Smooth muscle cell (in vitro differentiated cells): Measurements from ENCODE around the gene SCAMP4. TPM values are rescaled to one million over a fixed set of nuclear protein-coding genes. Genes with fewer than 3 reads are reported as not detected.

Source experiments
- DNase-seq: peaks from one replicate; lab custom pipeline; 2025; ENCODE audit not compliant: unreplicated experiment; lab: John Stamatoyannopoulos, UW
- H2AFZ ChIP-seq: fragments of 200-600 bp; sonication (generic); 2 replicates; pipeline ENCODE4 v1.6.0; 2016; ENCODE audit warnings: antibody characterized with exemption, low read depth, mild to moderate bottlenecking
- H3F3A ChIP-seq: fragments of 200-600 bp; sonication (generic); 2 replicates; pipeline ENCODE4 v1.6.0; 2017; ENCODE audit warnings: antibody characterized with exemption, low read depth
- H3K27ac ChIP-seq: fragments of 200-600 bp; sonication (generic); 2 replicates; pipeline ENCODE4 v1.5.1; 2016; ENCODE audit warnings: low read depth, mild to moderate bottlenecking
- H3K27me3 ChIP-seq: fragments of 200-600 bp; sonication (generic); 2 replicates; pipeline ENCODE4 v1.6.1; 2016; ENCODE audit warnings: low read depth, mild to moderate bottlenecking
- H3K36me3 ChIP-seq: fragments of 200-600 bp; sonication (generic); 2 replicates; pipeline ENCODE4 v1.5.1; 2016; ENCODE audit warnings: low read depth
- H3K4me1 ChIP-seq: fragments of 200-600 bp; sonication (generic); 2 replicates; pipeline ENCODE4 v1.5.1; 2016; ENCODE audit warnings: low read depth
- H3K4me2 ChIP-seq: fragments of 200-600 bp; sonication (generic); 2 replicates; pipeline ENCODE4 v1.6.0; 2016; ENCODE audit warnings: mild to moderate bottlenecking
- H3K4me3 ChIP-seq: fragments of 200-600 bp; sonication (generic); 2 replicates; pipeline ENCODE4 v1.5.1; 2016; ENCODE audit warnings: mild to moderate bottlenecking
- H3K79me2 ChIP-seq: fragments of 200-600 bp; sonication (generic); 2 replicates; pipeline ENCODE4 v1.6.0; 2016; ENCODE audit warnings: low read depth, mild to moderate bottlenecking
- H3K9ac ChIP-seq: fragments of 200-600 bp; sonication (generic); 2 replicates; pipeline ENCODE4 v1.6.0; 2016; ENCODE audit warnings: low read depth
- H3K9me3 ChIP-seq: fragments of 200-600 bp; sonication (generic); replicated peaks from 2 replicates; pipeline ENCODE4 v1.5.1; 2016; ENCODE audit warnings: low read depth
- H4K20me1 ChIP-seq: fragments of 200-600 bp; sonication (generic); 2 replicates; pipeline ENCODE4 v1.6.0; 2016; ENCODE audit warnings: low read depth
- WGBS: methylation state at CpG from one replicate; pipeline ENCODE4 v1.1.7; 2016; ENCODE audit warnings: low lambda C conversion rate; 5-methylcytosine and 5-hydroxymethylcytosine counted together
- polyA plus RNA-seq: library from polyadenylated mRNA; unstranded; fragments of >200 nt; fragmentation: Nextera tagmentation; extraction: Ambion mirVana; gene quantifications from 2 replicates; pipeline ENCODE4 v1.2.1, GENCODE V29; 2016
- total RNA-seq: library from RNA; depleted of rRNA; stranded (reverse); fragments of >200 nt; gene quantifications from 2 replicates; pipeline ENCODE4 v1.2.3, GENCODE V29; 2014
- TF ChIP-seq, protein P1 (sequence below): fragments of 200-600 bp; sonication (generic); IDR thresholded peaks from 2 replicates; pipeline ENCODE4 v1.5.1; 2017; ENCODE audit warnings: borderline replicate concordance, mild to moderate bottlenecking, antibody characterized with exemption; ENCODE audit not compliant: insufficient read depth, poor library complexity, severe bottlenecking

The SCAMP4 gene
- total and polyA plus RNA-seq, 2 experiments from 2014 or later, result 54.5 to 96.9 TPM

DNA sequence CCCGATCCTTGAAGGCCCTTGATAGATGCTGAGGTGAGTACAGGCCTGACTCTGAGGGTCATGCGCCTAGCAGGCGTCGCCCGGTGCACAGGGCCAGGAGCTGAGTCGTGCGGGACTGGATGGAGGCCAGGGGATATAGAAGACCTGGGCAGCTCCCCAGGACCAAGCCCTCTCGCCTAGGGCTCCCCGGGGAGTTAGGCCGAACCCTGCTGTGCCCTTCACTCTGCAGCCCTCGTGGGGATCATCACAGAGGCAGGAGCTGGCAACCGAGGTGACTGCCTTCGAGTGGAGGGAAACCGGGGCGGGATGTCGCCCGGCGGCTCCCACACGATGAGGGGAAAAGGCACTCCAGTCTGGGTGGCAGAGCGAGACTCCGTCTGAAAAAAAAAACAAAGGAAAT lies 47.4 kb downstream of the SCAMP4 start:
- Histone ChIP-seq H3K27me3 (no peaks in the 10 kb centered on the region), H3K36me3 (no peaks in the 10 kb centered on the region), H4K20me1 (peaks cover 97% of the 10 kb centered on the region), H3K9me3 (no peaks in the 10 kb centered on the region), H3K79me2 (peaks cover 97% of the 10 kb centered on the region), H3K9ac (no peak overlapping the region), H3K4me1 (no peaks in the 10 kb centered on the region), H2AFZ (no peak overlapping the region), H3F3A (no peaks in the 10 kb centered on the region), H3K4me2 (no peak overlapping the region), H3K27ac (no peak overlapping the region), H3K4me3 (no peak overlapping the region)
- no peak for DNase-seq
- TF ChIP-seq, protein P1, sequence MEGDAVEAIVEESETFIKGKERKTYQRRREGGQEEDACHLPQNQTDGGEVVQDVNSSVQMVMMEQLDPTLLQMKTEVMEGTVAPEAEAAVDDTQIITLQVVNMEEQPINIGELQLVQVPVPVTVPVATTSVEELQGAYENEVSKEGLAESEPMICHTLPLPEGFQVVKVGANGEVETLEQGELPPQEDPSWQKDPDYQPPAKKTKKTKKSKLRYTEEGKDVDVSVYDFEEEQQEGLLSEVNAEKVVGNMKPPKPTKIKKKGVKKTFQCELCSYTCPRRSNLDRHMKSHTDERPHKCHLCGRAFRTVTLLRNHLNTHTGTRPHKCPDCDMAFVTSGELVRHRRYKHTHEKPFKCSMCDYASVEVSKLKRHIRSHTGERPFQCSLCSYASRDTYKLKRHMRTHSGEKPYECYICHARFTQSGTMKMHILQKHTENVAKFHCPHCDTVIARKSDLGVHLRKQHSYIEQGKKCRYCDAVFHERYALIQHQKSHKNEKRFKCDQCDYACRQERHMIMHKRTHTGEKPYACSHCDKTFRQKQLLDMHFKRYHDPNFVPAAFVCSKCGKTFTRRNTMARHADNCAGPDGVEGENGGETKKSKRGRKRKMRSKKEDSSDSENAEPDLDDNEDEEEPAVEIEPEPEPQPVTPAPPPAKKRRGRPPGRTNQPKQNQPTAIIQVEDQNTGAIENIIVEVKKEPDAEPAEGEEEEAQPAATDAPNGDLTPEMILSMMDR, result no peak
- WGBS, result 98% methylated on average over 21 of the region's 21 CpGs

DNA sequence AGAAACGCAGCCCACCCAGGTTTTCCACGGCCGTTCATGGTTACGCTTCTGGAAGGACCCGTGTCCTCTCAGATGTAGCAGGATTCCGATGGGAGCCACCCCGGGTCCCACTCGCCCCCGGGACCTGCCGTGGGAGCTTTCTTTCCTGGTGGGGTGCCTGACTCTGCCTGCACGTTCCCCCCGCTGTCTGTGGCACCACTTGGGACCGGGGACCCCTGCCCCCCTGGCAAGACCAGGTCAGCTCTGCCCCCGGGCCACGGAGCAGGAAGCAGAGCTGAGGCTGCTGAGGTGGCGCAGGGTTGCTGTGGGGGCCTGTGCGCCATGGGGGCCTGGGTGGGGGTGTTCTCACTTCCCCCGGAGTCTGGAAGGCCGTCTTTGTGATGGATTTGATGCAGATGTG lies 47.8 kb downstream of the SCAMP4 start:
- no peak for DNase-seq
- WGBS, result 98% methylated on average over 17 of the region's 19 CpGs

DNA sequence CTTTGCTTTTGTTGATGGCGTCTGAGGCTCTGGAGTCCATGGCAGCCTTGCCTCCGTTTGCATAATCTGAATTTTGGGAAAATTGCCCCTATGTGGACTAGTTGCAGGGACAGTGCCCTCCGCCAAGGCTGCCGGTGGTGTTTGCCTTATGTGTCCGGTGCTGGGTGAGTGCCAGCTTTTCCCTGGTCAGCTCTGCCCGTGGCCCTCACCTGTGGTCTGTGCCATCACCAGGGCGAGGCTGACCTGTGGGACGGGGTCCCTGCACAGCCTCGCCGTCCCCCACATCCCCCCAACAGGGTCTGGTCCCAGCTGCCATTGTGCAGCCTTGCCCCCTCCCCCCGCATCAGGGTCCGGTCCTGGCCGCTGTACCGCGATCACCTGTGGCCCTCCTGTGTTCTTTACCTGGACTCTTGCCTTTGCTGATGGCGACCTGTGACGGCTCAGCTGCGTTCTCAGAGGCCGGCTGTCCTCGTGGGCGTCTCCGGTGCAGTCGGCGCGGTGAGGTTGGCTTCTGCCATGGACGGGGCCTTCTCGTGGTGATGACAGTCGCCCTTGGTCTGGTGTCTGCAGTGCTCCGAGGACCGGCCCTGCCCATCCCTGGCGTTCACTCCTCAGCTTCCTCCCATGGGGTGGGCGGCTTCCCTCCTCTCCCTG lies 48.4 kb downstream of the SCAMP4 start:
- H3K4me1 ChIP-seq, result no peaks in the 10 kb centered on the region
- DNase-seq, result no peak
- H2AFZ ChIP-seq, result no peak overlapping the region
- no peaks in the 10 kb centered on the region for H3K9me3 ChIP-seq
- TF ChIP-seq, protein P1, result no peak
- no peaks in the 10 kb centered on the region for H3K27me3 ChIP-seq
- H3K9ac ChIP-seq, result no peak overlapping the region
- H3K79me2 ChIP-seq, result peaks cover 89% of the 10 kb centered on the region
- H4K20me1 ChIP-seq, result peaks cover 95% of the 10 kb centered on the region
- H3K4me3 ChIP-seq, result no peak overlapping the region
- no peaks in the 10 kb centered on the region for H3K36me3 ChIP-seq
- H3K4me2 ChIP-seq, result no peak overlapping the region
- 94% methylated on average over 32 of the region's 32 CpGs for WGBS
- H3K27ac ChIP-seq, result no peak overlapping the region
- no peaks in the 10 kb centered on the region for H3F3A ChIP-seq

More for the DNA sequence above, 47.8 kb downstream of the SCAMP4 start:
- Histone ChIP-seq H3K27ac (no peak overlapping the region), H3K79me2 (peaks cover 93% of the 10 kb centered on the region), H3K27me3 (no peaks in the 10 kb centered on the region), H4K20me1 (peaks cover 97% of the 10 kb centered on the region), H3K9me3 (no peaks in the 10 kb centered on the region), H2AFZ (no peak overlapping the region), H3K4me2 (no peak overlapping the region), H3K4me1 (no peaks in the 10 kb centered on the region), H3K36me3 (no peaks in the 10 kb centered on the region), H3K9ac (no peak overlapping the region), H3K4me3 (no peak overlapping the region), H3F3A (no peaks in the 10 kb centered on the region)
- TF ChIP-seq, protein P1, result no peak

DNA sequence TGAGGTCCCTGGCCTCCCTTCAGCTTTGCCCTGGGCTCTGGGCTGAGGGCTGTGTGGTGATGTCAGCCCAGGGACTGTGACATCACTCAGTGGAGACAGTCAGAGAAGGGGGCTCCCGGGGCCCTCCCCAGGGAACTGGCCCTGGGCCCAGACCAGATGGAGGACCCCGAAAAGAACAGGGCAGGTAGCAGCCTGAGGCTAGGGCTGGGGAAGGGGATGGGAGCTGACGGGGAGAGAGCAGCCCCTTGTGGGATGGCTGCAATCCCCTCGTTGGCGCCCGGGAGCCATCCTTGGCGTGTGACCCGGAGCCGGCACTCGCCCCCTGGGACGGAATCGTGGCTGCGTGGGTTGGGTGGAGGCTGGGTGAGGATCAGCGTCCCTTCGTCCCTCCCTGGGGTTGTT lies 49.3 kb downstream of the SCAMP4 start:
- WGBS, result 96% methylated on average over 11 of the region's 15 CpGs
- Histone ChIP-seq H3K9me3 (no peaks in the 10 kb centered on the region), H3K36me3 (no peaks in the 10 kb centered on the region), H2AFZ (no peak overlapping the region), H3K27ac (no peak overlapping the region), H3K4me3 (no peak overlapping the region), H4K20me1 (peaks cover 94% of the 10 kb centered on the region), H3K79me2 (peaks cover 80% of the 10 kb centered on the region), H3K9ac (no peak overlapping the region), H3F3A (no peaks in the 10 kb centered on the region), H3K27me3 (no peaks in the 10 kb centered on the region), H3K4me1 (no peaks in the 10 kb centered on the region), H3K4me2 (no peak overlapping the region)
- no peak for DNase-seq
- TF ChIP-seq, protein P1, result no peak
